ENCODE data around the gene LLGL1.

LLGL1 gene

GRCh38 chr17:18250259-18250658 lies 24.8 kb downstream of the LLGL1 start:
- DNase-seq (ENCODE audit: insufficient read length, low spot score) (no peak), FAIRE-seq (no peak)

GRCh38 chr17:18250708-18251107 lies 25.3 kb downstream of the LLGL1 start:
- FAIRE-seq = no peak
- no peak for DNase-seq (ENCODE audit: insufficient read length, low spot score)

GRCh38 chr17:18251204-18251603 lies 25.8 kb downstream of the LLGL1 start:
- FAIRE-seq (no peak), DNase-seq (ENCODE audit: insufficient read length, low spot score) (no peak)

GRCh38 chr17:18252160-18252559 lies 26.7 kb downstream of the LLGL1 start:
- FAIRE-seq = no peak
- no peak for DNase-seq (ENCODE audit: insufficient read length, low spot score)

GRCh38 chr17:18253187-18253884 lies 27.9 kb downstream of the LLGL1 start:
- no peak for DNase-seq (ENCODE audit: insufficient read length, low spot score)
- FAIRE-seq = no peak

- no peak for FAIRE-seq
- no peak for DNase-seq (ENCODE audit: insufficient read length, low spot score)
Observed at GRCh38 chr17:18253947-18254821, 28.7 kb downstream of the LLGL1 start.

- DNase-seq (ENCODE audit: insufficient read length, low spot score) (no peak), FAIRE-seq (no peak)
Observed at GRCh38 chr17:18254888-18255649, 29.6 kb downstream of the LLGL1 start.

- DNase-seq (ENCODE audit: insufficient read length, low spot score) = no peak
- FAIRE-seq = no peak
Observed at GRCh38 chr17:18256351-18256750, 30.9 kb downstream of the LLGL1 start.

GRCh38 chr17:18256776-18257175 lies 31.3 kb downstream of the LLGL1 start:
- FAIRE-seq (no peak), DNase-seq (ENCODE audit: insufficient read length, low spot score) (no peak)

- peak; percentile 40 for FAIRE-seq
- DNase-seq (ENCODE audit: insufficient read length, low spot score) = peak; percentile 63
Observed at GRCh38 chr17:18257268-18257981, 32.0 kb downstream of the LLGL1 start.

- FAIRE-seq (peak; percentile 71), DNase-seq (ENCODE audit: insufficient read length, low spot score) (peak; percentile 67)
Observed at GRCh38 chr17:18257982-18258355, 32.5 kb downstream of the LLGL1 start.

GRCh38 chr17:18258356-18259038 lies 33.1 kb downstream of the LLGL1 start, which contains the start of gene FLII:
Gene FLII, minus strand, starts transcription at chr17:18258738. Its CDS starts 48 bp downstream, at chr17:18258690.
- FAIRE-seq = no peak
- peak; percentile 54 for DNase-seq (ENCODE audit: insufficient read length, low spot score)

GRCh38 chr17:18259621-18260331 lies 34.3 kb downstream of the LLGL1 start:
- DNase-seq (ENCODE audit: insufficient read length, low spot score) = no peak
- peak; percentile 28 for FAIRE-seq

- DNase-seq (ENCODE audit: insufficient read length, low spot score) = peak; percentile 100
- peak; percentile 97 for FAIRE-seq
Observed at GRCh38 chr17:18260332-18261145, 35.1 kb downstream of the LLGL1 start, which contains the start of gene MIEF2. Gene MIEF2, plus strand, starts transcription at chr17:18260662. Its CDS starts 2,059 bp downstream, at chr17:18262721.

- FAIRE-seq (peak; percentile 28), DNase-seq (ENCODE audit: insufficient read length, low spot score) (peak; percentile 66)
Observed at GRCh38 chr17:18261146-18261515, 35.7 kb downstream of the LLGL1 start.

GRCh38 chr17:18261659-18262058 lies 36.2 kb downstream of the LLGL1 start:
- no peak for FAIRE-seq
- no peak for DNase-seq (ENCODE audit: insufficient read length, low spot score)

GRCh38 chr17:18262111-18262510 lies 36.7 kb downstream of the LLGL1 start:
- no peak for FAIRE-seq
- no peak for DNase-seq (ENCODE audit: insufficient read length, low spot score)

- DNase-seq (ENCODE audit: insufficient read length, low spot score) = no peak
- no peak for FAIRE-seq
Observed at GRCh38 chr17:18262641-18263040, 37.2 kb downstream of the LLGL1 start.

All from GM19239 (cell line).